Heart right ventricle (tissue), 16 donors: ENCODE data around the gene XPO4. TPM values are rescaled to one million over a fixed set of nuclear protein-coding genes. Genes with fewer than 3 reads are reported as not detected.

Source experiments
- ATAC-seq, 8 donors: fragments of 200-7000 bp; cut with Tn5 transposase; one replicate each; pipeline ENCODE4 v1.9.1; 2020; ENCODE audit warnings: mild to moderate bottlenecking in 8 of 8, moderate library complexity in 8 of 8, moderate number of reproducible peaks in 1 of 8
- DNase-seq, 2 donors: peaks; one replicate each; pipeline ENCODE4 v3.0.0-alpha.2; 2020
- H3K27ac ChIP-seq, 10 donors: fragments of 200-600 bp; sonication (generic) in 2 of 10; one replicate each; pipeline versions ENCODE4 v1.5.0 to v1.8.0; 2020 to 2022; ENCODE audit warnings: mild to moderate bottlenecking in 3 of 10
- H3K27me3 ChIP-seq, 7 donors: fragments of 200-600 bp; one replicate each; pipeline ENCODE4 v1.8.0; 2021 to 2022; ENCODE audit warnings: mild to moderate bottlenecking in 2 of 7
- H3K36me3 ChIP-seq, 9 donors: fragments of 200-600 bp; sonication (generic) in 1 of 9; one replicate each; pipeline versions ENCODE4 v1.5.0 to v1.8.0; 2020 to 2022; ENCODE audit warnings: mild to moderate bottlenecking in 2 of 9
- H3K4me1 ChIP-seq, 9 donors: fragments of 200-600 bp; sonication (generic) in 1 of 9; one replicate each; pipeline versions ENCODE4 v1.5.0 to v1.8.0; 2020 to 2022; ENCODE audit warnings: mild to moderate bottlenecking in 4 of 9
- H3K4me3 ChIP-seq, 10 donors: fragments of 200-600 bp; sonication (generic) in 2 of 10; one replicate each; pipeline versions ENCODE4 v1.5.0 to v1.8.0; 2020 to 2022; ENCODE audit warnings: mild to moderate bottlenecking in 7 of 10, moderate library complexity in 2 of 10
- H3K9me3 ChIP-seq, 11 donors: fragments of 200-600 bp in 10 of 11; sonication (generic) in 2 of 11; one replicate each; pipeline versions ENCODE4 v1.5.0 to v1.8.0; 2013 to 2022; ENCODE audit warnings: mild to moderate bottlenecking in 2 of 11, control low read depth in 1 of 11, moderate library complexity in 1 of 11
- WGBS, 2 donors: extraction: QIAGEN DNeasy Blood & Tissue Kit; methylation state at CpG; one replicate each; pipeline ENCODE4 v1.1.7; 2013; ENCODE audit warnings: inconsistent platforms in 1 of 2; 5-methylcytosine and 5-hydroxymethylcytosine counted together
- intact Hi-C, 10 donors: fragments of 100-400 bp; cut with DNase I; formaldehyde crosslinking; loops; one replicate each; pipeline versions ENCODE4 v1.11.1 to v1.14.2; 2022
- polyA plus RNA-seq, 2 donors: library from polyadenylated mRNA; stranded (reverse); fragments of 200-250 nt; gene quantifications; one replicate each; pipeline ENCODE4 v1.2.3, GENCODE V29; 2013
- total RNA-seq, 10 donors: library from RNA; stranded (reverse); fragmentation: NEBNext Ultra II Directional in 3 of 10; extraction: Animal tissue kit (Norgen Biotek cat#: 25700) in 3 of 10; gene quantifications; one replicate each; pipeline versions ENCODE4 v1.2.1 to v1.2.4, GENCODE V29; 2021 to 2023
- TF ChIP-seq, protein P1 (sequence below), 9 donors: fragments of 200-600 bp; sonication (generic) in 2 of 9; IDR thresholded peaks; one replicate each; pipeline versions ENCODE4 v1.5.0 to v1.8.0; 2021 to 2022; ENCODE audit warnings: antibody characterized with exemption in 9 of 9, mild to moderate bottlenecking in 5 of 9, moderate library complexity in 1 of 9
- donor health status: Arrhythmogenic right ventricular cardiomyopathy.
- donor health status: ischemic (EF 13 %, LVEDD 7.1; RV severe dilation, severe dysfunction).
- donor health status: healthy with polysubstance abuse.
- donor health status: DM: no; HTN: yes; CAD: no.
- donor health status: DM: no; HTN: no; CAD: no.
- donor health status: ischemic (EF 25% LVEDD 6.9; RV normal size, moderate dysfunction).
- donor health status: ischemic (EF 25% LVEDD 5.7; RV mildly dilated, moderate dysfunction).
- donor health status: healthy.
- donor health status: DM: yes; HTN: yes; CAD: no.
- donor health status: Ischemic cardiomyopathy.
- donor health status: ischemic (EF 35%, LVEDD 5.7; RV mildly dilated, moderate dysfunction).
- donor health status: nonischemic (EF 11% LVEDD 7.7; RV severe dilation, severe dysfunction).
- donor health status: DM: yes; HTN: yes; CAD: no.
- donor health status: PGD.
- donor health status: ischemic (EF 29% LVEDD 5.4; RV normal size, mild dysfunction).
- donor health status: nonischemic (EF 23%, LVEDD 6.1; RV moderate dilation, normal function).

XPO4 gene
- total and polyA plus RNA-seq, 12 donors, result 3.5 to 68.1 (median 37.1) TPM

DNA sequence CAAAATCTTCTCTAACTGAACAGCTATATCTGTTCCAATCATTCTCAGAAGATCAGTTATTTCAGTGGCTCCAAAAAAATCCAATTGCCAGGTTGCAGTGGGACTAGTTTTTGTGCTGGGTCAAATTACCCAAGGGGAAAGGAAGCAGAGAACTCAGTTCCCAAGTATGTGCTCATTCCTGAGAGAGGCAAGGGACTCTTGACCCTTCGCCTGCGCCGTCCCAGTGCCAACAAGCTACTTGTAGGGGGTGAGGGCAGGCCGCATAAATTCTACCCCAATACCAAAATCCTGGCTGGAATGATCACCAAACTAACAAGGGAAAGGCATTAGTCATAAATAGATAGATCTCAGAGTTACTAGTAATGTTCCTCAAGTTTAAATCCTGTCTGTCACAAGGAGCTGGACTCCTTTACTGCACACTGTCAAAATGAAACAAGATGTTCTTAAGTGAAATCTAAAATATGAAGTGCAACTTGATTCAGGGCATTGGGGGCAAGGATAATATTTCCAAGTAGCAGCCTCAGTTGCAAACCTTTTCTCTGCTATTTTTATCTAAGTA is 50.6 kb downstream of the XPO4 start:
- ATAC-seq (no peak), DNase-seq (no peak)
- WGBS, 2 donors, result 94 to 96% methylated on average over 4 of the region's 4 CpGs
- Histone ChIP-seq H3K4me1 (peaks cover 0 to 33% (median 15%) of the 10 kb centered on the region in 9 donors), H3K36me3 (peaks cover 0 to 30% (median 0%) of the 10 kb centered on the region in 9 donors), H3K4me3 (no peak overlapping the region), H3K27ac (no peak overlapping the region), H3K27me3 (no peaks in the 10 kb centered on the region), H3K9me3 (no peaks in the 10 kb centered on the region)
- TF ChIP-seq, protein P1, sequence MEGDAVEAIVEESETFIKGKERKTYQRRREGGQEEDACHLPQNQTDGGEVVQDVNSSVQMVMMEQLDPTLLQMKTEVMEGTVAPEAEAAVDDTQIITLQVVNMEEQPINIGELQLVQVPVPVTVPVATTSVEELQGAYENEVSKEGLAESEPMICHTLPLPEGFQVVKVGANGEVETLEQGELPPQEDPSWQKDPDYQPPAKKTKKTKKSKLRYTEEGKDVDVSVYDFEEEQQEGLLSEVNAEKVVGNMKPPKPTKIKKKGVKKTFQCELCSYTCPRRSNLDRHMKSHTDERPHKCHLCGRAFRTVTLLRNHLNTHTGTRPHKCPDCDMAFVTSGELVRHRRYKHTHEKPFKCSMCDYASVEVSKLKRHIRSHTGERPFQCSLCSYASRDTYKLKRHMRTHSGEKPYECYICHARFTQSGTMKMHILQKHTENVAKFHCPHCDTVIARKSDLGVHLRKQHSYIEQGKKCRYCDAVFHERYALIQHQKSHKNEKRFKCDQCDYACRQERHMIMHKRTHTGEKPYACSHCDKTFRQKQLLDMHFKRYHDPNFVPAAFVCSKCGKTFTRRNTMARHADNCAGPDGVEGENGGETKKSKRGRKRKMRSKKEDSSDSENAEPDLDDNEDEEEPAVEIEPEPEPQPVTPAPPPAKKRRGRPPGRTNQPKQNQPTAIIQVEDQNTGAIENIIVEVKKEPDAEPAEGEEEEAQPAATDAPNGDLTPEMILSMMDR (IDR thresholded peaks at IDR 0.05), result no peak
- intact Hi-C loops, result loop anchor here in 2 of 10 donors (5.0 kb wide), 1 partner anchor 50 kb away; the partner anchor contains the start of gene XPO4 (in 2 of the 2)

DNA sequence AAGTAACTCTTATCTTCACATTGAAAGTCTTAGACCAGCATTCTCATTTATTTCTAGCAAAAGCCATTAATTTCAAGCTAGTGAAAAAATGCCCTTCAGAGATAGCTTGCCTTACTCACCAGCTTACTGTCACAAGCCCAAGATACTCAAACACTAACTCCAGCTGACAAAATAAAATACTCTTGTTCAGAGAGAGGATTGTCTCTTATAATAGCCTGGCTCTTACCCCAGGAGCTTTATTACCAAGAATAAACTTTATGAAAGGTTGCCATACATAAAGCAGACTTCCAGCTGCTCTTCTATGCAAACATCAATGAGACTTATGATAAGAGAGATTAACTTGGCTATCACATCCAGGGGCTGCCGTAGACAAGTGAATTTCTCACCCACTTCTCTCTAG is 53.6 kb downstream of the XPO4 start:
- intact Hi-C loops, result no loop called here

DNA sequence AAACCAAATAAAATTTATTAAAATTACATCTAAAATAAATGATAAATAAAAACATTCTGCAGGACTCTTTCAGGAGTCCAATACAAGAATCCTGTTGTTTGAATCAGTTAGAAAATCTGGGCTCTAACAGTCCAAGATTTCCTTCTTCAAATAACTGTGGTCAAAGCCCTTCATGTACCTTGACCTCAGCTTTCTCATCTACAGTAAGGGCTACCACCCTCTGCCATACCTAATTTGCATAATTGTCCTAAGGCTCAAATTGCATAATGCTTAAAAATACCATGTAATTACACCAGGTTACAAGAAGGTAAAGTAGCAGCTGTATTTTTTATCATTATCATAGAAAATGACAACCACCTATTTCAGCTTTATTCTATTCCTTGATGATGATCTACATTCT is 54.3 kb downstream of the XPO4 start:
- Histone ChIP-seq H3K27me3 (no peaks in the 10 kb centered on the region), H3K9me3 (no peaks in the 10 kb centered on the region), H3K4me1 (peaks cover 0 to 52% (median 19%) of the 10 kb centered on the region in 9 donors), H3K36me3 (peaks cover 0 to 5% (median 0%) of the 10 kb centered on the region in 9 donors), H3K27ac (peak overlapping the region; percentile 9 to 72 (median 53)), H3K4me3 (peak overlapping the region in 1 of 10 donors; percentile 36)
- intact Hi-C loops, result no loop called here
- TF ChIP-seq, protein P1 (IDR thresholded peaks at IDR 0.05), result no peak
- no peak for ATAC-seq
- no peak for DNase-seq

More for the DNA sequence above, 53.6 kb downstream of the XPO4 start:
- H3K9me3 ChIP-seq, result no peaks in the 10 kb centered on the region
- peaks cover 0 to 44% (median 15%) of the 10 kb centered on the region in 9 donors for H3K4me1 ChIP-seq
- peak overlapping the region in 9 of 10 donors; percentile 9 to 72 (median 58) for H3K27ac ChIP-seq
- TF ChIP-seq, protein P1 (IDR thresholded peaks at IDR 0.05), result no peak
- ATAC-seq (peak in 7 of 8 donors; percentile 52 to 87 (median 74)), DNase-seq (no peak)
- no peaks in the 10 kb centered on the region for H3K27me3 ChIP-seq
- peak overlapping the region in 1 of 10 donors; percentile 36 for H3K4me3 ChIP-seq
- H3K36me3 ChIP-seq, result peaks cover 0 to 9% (median 0%) of the 10 kb centered on the region in 9 donors
- WGBS, 2 donors, result 27 to 43% methylated on average over 1 of the region's 1 CpG

DNA sequence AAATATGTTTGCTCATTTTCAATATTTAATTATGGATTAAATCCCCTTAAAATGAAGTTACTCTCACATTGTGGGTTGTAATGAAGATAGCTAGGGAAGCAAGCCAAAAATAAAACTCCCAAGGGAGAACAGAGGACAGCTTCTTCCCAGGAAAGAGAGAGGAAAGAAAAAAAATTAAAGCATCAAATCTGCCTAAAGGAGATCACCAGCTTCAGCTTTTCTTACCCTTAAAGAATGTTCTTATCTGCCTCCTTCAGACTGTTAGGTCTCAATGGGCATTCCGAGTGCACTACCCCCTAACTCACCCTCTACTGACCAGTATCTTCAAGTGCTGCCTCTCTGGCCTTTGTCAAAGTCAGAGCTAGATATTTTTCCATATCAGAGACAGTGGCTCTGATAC is 55.2 kb downstream of the XPO4 start:
- DNase-seq (no peak), ATAC-seq (peak in 4 of 8 donors; percentile 44 to 74 (median 64))
- Histone ChIP-seq H3K4me3 (peak overlapping the region in 6 of 10 donors; percentile 19 to 36 (median 25)), H3K4me1 (peaks cover 0 to 61% (median 24%) of the 10 kb centered on the region in 9 donors), H3K27ac (peak overlapping the region in 9 of 10 donors; percentile 21 to 72 (median 60)), H3K9me3 (no peaks in the 10 kb centered on the region), H3K36me3 (peaks cover 0 to 14% (median 0%) of the 10 kb centered on the region in 9 donors), H3K27me3 (no peaks in the 10 kb centered on the region)
- WGBS, 2 donors, result 18 to 23% methylated on average over 1 of the region's 1 CpG
- TF ChIP-seq, protein P1 (IDR thresholded peaks at IDR 0.05), result no peak
- intact Hi-C loops, result no loop called here
